HEK293T (cell line): ENCODE results near the gene PTPRM.

Source experiments
- ARNT ChIP-seq: fragments of 450-650 bp; IDR thresholded peaks from 2 replicates; pipeline ENCODE4 v1.6.1; 2017; ENCODE audit warnings: mild to moderate bottlenecking
- BHLHE40 ChIP-seq: fragments of 450-650 bp; IDR thresholded peaks from 2 replicates; pipeline ENCODE4 v1.6.1; 2016; ENCODE audit warnings: mild to moderate bottlenecking, moderate library complexity, borderline replicate concordance
- CTBP1 ChIP-seq: fragments of 450-650 bp; IDR thresholded peaks from 2 replicates; pipeline ENCODE4 v1.6.1; 2016; ENCODE audit warnings: borderline replicate concordance
- FOXA1 ChIP-seq: fragments of 450-650 bp; IDR thresholded peaks from 2 replicates; pipeline ENCODE4 v1.6.1; 2016; ENCODE audit warnings: mild to moderate bottlenecking
- FOXK2 ChIP-seq: fragments of 450-650 bp; IDR thresholded peaks from 2 replicates; pipeline ENCODE4 v1.6.1; 2016; ENCODE audit warnings: mild to moderate bottlenecking
- FOXM1 ChIP-seq: fragments of 450-650 bp; IDR thresholded peaks from 2 replicates; pipeline ENCODE4 v1.6.1; 2017; ENCODE audit warnings: mild to moderate bottlenecking, borderline replicate concordance
- HDGF ChIP-seq: fragments of 450-650 bp; IDR thresholded peaks from 2 replicates; pipeline ENCODE4 v1.6.1; 2017; ENCODE audit warnings: antibody characterized with exemption, borderline replicate concordance
- LEF1 ChIP-seq: fragments of 450-650 bp; IDR thresholded peaks from 2 replicates; pipeline ENCODE4 v1.6.1; 2017; ENCODE audit warnings: mild to moderate bottlenecking, borderline replicate concordance
- NFRKB ChIP-seq: fragments of 450-650 bp; IDR thresholded peaks from 2 replicates; pipeline ENCODE4 v1.6.1; 2016; ENCODE audit warnings: mild to moderate bottlenecking, moderate library complexity
- SP1 ChIP-seq: fragments of 450-650 bp; IDR thresholded peaks from 2 replicates; pipeline ENCODE4 v1.6.1; 2017
- SUZ12 ChIP-seq: fragments of 450-650 bp; IDR thresholded peaks from 2 replicates; pipeline ENCODE4 v1.6.1; 2016; ENCODE audit warnings: mild to moderate bottlenecking
- ZNF384 ChIP-seq: fragments of 450-650 bp; IDR thresholded peaks from 2 replicates; pipeline ENCODE4 v1.6.1; 2016
- TF ChIP-seq, protein P1 (sequence below): fragments of 450-650 bp; IDR thresholded peaks from 2 replicates; pipeline ENCODE4 v1.6.1; 2016

DNA sequence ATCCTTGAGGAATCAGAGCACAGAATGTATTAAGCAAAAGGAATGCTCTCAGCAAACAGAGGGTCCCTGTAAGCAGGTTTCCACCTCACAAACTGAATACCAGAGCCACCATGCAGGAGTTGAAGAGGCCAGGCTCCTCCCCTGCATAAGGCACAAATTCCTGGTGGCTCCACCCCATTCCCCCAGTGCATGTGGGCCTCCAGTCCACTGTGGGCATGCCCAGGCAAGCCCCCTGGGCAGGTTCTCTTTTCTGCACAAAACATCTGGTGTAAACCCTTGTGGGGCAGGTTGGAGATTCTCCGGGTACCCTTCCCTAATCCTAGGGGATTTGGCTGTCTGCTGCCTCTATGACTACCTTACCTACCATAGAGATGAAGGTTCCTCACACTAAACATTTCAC is 166.5 kb downstream of the PTPRM start:
- no peak for TF ChIP-seq CTBP1
- TF ChIP-seq FOXA1: no peak
- TF ChIP-seq NFRKB: no peak
- TF ChIP-seq HDGF: no peak
- no peak for TF ChIP-seq LEF1
- no peak for TF ChIP-seq SUZ12
- TF ChIP-seq FOXM1: no peak
- TF ChIP-seq, protein P1, sequence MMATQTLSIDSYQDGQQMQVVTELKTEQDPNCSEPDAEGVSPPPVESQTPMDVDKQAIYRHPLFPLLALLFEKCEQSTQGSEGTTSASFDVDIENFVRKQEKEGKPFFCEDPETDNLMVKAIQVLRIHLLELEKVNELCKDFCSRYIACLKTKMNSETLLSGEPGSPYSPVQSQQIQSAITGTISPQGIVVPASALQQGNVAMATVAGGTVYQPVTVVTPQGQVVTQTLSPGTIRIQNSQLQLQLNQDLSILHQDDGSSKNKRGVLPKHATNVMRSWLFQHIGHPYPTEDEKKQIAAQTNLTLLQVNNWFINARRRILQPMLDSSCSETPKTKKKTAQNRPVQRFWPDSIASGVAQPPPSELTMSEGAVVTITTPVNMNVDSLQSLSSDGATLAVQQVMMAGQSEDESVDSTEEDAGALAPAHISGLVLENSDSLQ: no peak
- no peak for TF ChIP-seq SP1
- TF ChIP-seq FOXK2: no peak
- TF ChIP-seq BHLHE40: no peak
- TF ChIP-seq ARNT: no peak
- no peak for TF ChIP-seq ZNF384
